Upper lobe of right lung (tissue), 1 donor: ENCODE data around the gene OLIG3. TPM values are rescaled to one million over a fixed set of nuclear protein-coding genes. Genes with fewer than 3 reads are reported as not detected.

Source experiments
- ATAC-seq: fragments of 200-7000 bp; cut with Tn5 transposase; one replicate; pipeline ENCODE4 v1.9.1; 2020; ENCODE audit warnings: mild to moderate bottlenecking, moderate library complexity
- DNase-seq: peaks from one replicate; pipeline ENCODE4 v3.0.0-alpha.2; 2020
- H3K27ac ChIP-seq: fragments of 200-600 bp; one replicate; pipeline ENCODE4 v1.8.0; 2022
- H3K27me3 ChIP-seq: fragments of 200-600 bp; one replicate; pipeline ENCODE4 v1.8.0; 2022; ENCODE audit warnings: mild to moderate bottlenecking
- H3K36me3 ChIP-seq: fragments of 200-600 bp; one replicate; pipeline ENCODE4 v1.8.0; 2022
- H3K4me1 ChIP-seq: fragments of 200-600 bp; one replicate; pipeline ENCODE4 v1.8.0; 2022
- H3K4me3 ChIP-seq: fragments of 200-600 bp; one replicate; pipeline ENCODE4 v1.8.0; 2022; ENCODE audit warnings: mild to moderate bottlenecking
- H3K9me3 ChIP-seq: fragments of 200-600 bp; one replicate; pipeline ENCODE4 v1.8.0; 2022
- CTCF ChIP-seq: fragments of 200-600 bp; IDR thresholded peaks from one replicate; pipeline ENCODE4 v1.8.0; 2022; ENCODE audit warnings: antibody characterized with exemption
- intact Hi-C: fragments of 100-400 bp; cut with DNase I; formaldehyde crosslinking; loops from one replicate; pipeline ENCODE4 v1.11.0; 2022
- total RNA-seq: library from RNA; stranded (reverse); fragmentation: NEBNext Ultra II Directional; extraction: Animal tissue kit (Norgen Biotek cat#: 25700); gene quantifications from one replicate; pipeline ENCODE4 v1.2.1, GENCODE V29; 2021
- donor health status: DM: no; HTN: yes; CAD: no; lungs with severe emphysema.

The OLIG3 gene
- total RNA-seq, 1 donor from 2014 or later = not detected

DNA sequence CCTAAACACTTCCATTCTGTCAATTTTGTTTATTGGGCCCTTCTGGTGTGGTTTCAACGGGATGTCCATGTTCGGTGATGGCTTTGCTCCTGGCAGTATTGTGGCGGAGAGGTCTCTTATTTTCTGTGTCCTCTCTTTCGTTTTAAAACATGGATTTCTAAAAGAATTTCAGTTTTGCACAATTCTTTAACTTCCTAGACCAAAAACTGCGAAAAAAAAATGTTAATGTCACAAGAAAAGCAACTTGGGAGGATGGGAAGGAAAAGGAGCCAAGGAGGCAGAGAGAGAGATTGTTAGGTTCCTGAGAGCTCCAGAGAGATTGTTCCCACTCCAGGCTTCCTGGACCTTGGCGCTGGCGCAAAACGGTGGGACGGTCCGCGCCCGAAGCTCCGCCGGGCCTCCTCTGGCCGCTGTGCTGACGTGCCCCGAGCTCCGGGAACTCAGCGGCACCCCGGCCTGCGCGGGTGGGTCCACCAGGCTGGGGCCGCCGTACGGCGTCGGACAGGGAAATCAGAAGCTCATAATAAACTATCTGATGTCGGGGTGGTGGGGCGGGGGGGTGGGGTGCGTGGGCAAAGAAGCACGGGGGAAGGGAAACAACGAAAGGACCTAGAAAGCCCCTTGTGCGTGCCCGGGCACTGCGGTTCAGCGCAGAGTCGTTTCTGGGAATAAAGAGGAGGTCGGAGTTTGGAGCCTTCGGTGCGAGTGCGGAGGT is 951 bp upstream of the OLIG3 start:
- no peak overlapping the region for H3K27ac ChIP-seq
- no peak for ATAC-seq
- intact Hi-C loops = no loop called here
- H3K27me3 ChIP-seq = peaks cover 100% of the 10 kb centered on the region
- no peak overlapping the region for H3K4me3 ChIP-seq
- no peaks in the 10 kb centered on the region for H3K9me3 ChIP-seq
- no peaks in the 10 kb centered on the region for H3K36me3 ChIP-seq
- DNase-seq = no peak
- TF ChIP-seq CTCF = no peak
- peaks cover 19% of the 10 kb centered on the region for H3K4me1 ChIP-seq

GRCh38 chr6:137493218-137494038 is 766 bp downstream of the OLIG3 start:
- H3K27me3 ChIP-seq = peaks cover 100% of the 10 kb centered on the region
- H3K4me1 ChIP-seq = peaks cover 28% of the 10 kb centered on the region
- intact Hi-C loops = no loop called here
- H3K27ac ChIP-seq = no peak overlapping the region
- ATAC-seq (peak; percentile 49), DNase-seq (peak; percentile 73)
- TF ChIP-seq CTCF = no peak
- no peak overlapping the region for H3K4me3 ChIP-seq
- H3K9me3 ChIP-seq = no peaks in the 10 kb centered on the region
- H3K36me3 ChIP-seq = no peaks in the 10 kb centered on the region

GRCh38 chr6:137492289-137493217 is 1.6 kb downstream of the OLIG3 start:
- peaks cover 27% of the 10 kb centered on the region for H3K4me1 ChIP-seq
- ATAC-seq = no peak
- intact Hi-C loops = no loop called here

DNA sequence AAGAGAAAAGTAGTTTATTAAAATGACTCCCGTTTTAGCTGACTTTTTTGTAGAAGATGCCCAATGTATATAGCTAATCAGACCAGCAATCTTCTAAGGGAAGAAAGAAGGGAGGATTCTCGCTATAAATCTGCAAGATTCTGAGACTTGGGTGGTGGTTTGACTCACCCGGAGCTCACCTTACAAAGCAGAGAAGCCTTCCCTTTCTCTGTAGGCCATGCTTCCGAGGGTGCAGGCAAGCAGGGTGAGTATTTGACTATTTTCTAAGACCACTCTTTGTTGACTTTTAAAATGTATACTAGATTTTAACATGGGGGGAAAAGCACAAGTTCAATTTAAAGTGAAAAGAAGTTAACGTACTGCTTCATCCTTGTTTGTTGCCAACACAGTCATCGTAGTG is 2.7 kb downstream of the OLIG3 start:
- ATAC-seq = no peak
- H3K4me3 ChIP-seq = no peak overlapping the region
- intact Hi-C loops = no loop called here
- H3K27ac ChIP-seq = no peak overlapping the region
- peaks cover 100% of the 10 kb centered on the region for H3K27me3 ChIP-seq
- peaks cover 20% of the 10 kb centered on the region for H3K4me1 ChIP-seq
- no peak for DNase-seq
- no peak for TF ChIP-seq CTCF
- no peaks in the 10 kb centered on the region for H3K36me3 ChIP-seq
- H3K9me3 ChIP-seq = no peaks in the 10 kb centered on the region

More at GRCh38 chr6:137492289-137493217, 1.6 kb downstream of the OLIG3 start:
- H3K27me3 ChIP-seq = peaks cover 100% of the 10 kb centered on the region
- no peak for TF ChIP-seq CTCF
- no peaks in the 10 kb centered on the region for H3K9me3 ChIP-seq
- no peak overlapping the region for H3K4me3 ChIP-seq
- H3K36me3 ChIP-seq = no peaks in the 10 kb centered on the region
- no peak for DNase-seq
- H3K27ac ChIP-seq = no peak overlapping the region

GRCh38 chr6:137490961-137491360 is 3.2 kb downstream of the OLIG3 start:
- H3K27ac ChIP-seq = no peak overlapping the region
- H3K4me3 ChIP-seq = no peak overlapping the region
- H3K36me3 ChIP-seq = no peaks in the 10 kb centered on the region
- ATAC-seq (no peak), DNase-seq (no peak)
- intact Hi-C loops = no loop called here
- TF ChIP-seq CTCF = no peak
- H3K9me3 ChIP-seq = no peaks in the 10 kb centered on the region
- H3K4me1 ChIP-seq = peaks cover 20% of the 10 kb centered on the region
- peaks cover 100% of the 10 kb centered on the region for H3K27me3 ChIP-seq
